GM12878 (cell line): ENCODE results near the gene CDK13. TPM values are rescaled to one million over a fixed set of nuclear protein-coding genes. Genes with fewer than 3 reads are reported as not detected.

ENCODE experiments used
- BCL11A ChIP-seq: IDR thresholded peaks from 2 replicates; pipeline ENCODE4 v1.6.1; 2011; ENCODE audit warnings: low read depth, low read length
- CREM ChIP-seq: IDR thresholded peaks from 2 replicates; pipeline ENCODE4 v1.6.1; 2014; ENCODE audit warnings: antibody characterized with exemption, low read depth
- FOXK2 ChIP-seq: fragments of 450-650 bp; IDR thresholded peaks from 2 replicates; pipeline ENCODE4 v1.6.1; 2017; ENCODE audit warnings: mild to moderate bottlenecking, moderate library complexity
- IKZF2 ChIP-seq, 2 experiments: fragments of 450-650 bp; IDR thresholded peaks; 2 replicates each; pipeline ENCODE4 v1.6.1; 2017; ENCODE audit warnings: mild to moderate bottlenecking in 2 of 2, moderate library complexity in 2 of 2
- MEF2A ChIP-seq: IDR thresholded peaks from 2 replicates; pipeline ENCODE4 v1.6.1; 2011; ENCODE audit warnings: low read depth, mild to moderate bottlenecking, low read length, moderate library complexity; ENCODE audit not compliant: insufficient read depth
- NBN ChIP-seq: fragments of 450-650 bp; IDR thresholded peaks from 2 replicates; pipeline ENCODE4 v1.6.1; 2016
- PAX5 ChIP-seq: IDR thresholded peaks from 2 replicates; pipeline ENCODE4 v1.6.1; 2011; ENCODE audit warnings: low read depth, low read length, borderline replicate concordance
- PAX8 ChIP-seq: fragments of 450-650 bp; IDR thresholded peaks from 2 replicates; pipeline ENCODE4 v1.6.1; 2017; ENCODE audit warnings: mild to moderate bottlenecking, moderate library complexity
- TBL1XR1 ChIP-seq: IDR thresholded peaks from 2 replicates; pipeline ENCODE4 v1.6.1; 2012; ENCODE audit warnings: low read depth, low read length, improper control_type of control experiment
- ZNF274 ChIP-seq: IDR thresholded peaks from one replicate; pipeline ENCODE4 v1.8.0; 2011; ENCODE audit not compliant: insufficient read length, insufficient read depth
- polyA plus RNA-seq, 11 experiments: library from polyadenylated mRNA; depleted of rRNA in 4 of 11; unstranded in 6 of 11; stranded (reverse) in 5 of 11; fragments of >200 nt; fragmentation: Nextera tagmentation in 4 of 11; fragmentation: Illumina TruSeq in 1 of 11; extraction: Ambion mirVana in 4 of 11; extraction: Trizol in 1 of 11; gene quantifications; 1 replicate in 1 of 11; 2 replicates in 10 of 11; pipeline versions ENCODE4 v1.2.1 to v1.2.3, GENCODE V29; 2011 to 2016; ENCODE audit warnings: inconsistent platforms in 2 of 11, missing spikeins in 2 of 11, low read depth in 1 of 11
- total RNA-seq, 4 experiments: library from RNA; depleted of rRNA in 3 of 4; stranded (reverse); fragments of >200 nt in 3 of 4; fragmentation: Illumina TruSeq in 1 of 4; extraction: Trizol in 1 of 4; gene quantifications; 2 replicates each; pipeline versions ENCODE4 v1.2.1 to v1.2.3, GENCODE V29; 2013 to 2021
- TF ChIP-seq, protein P1 (sequence below): IDR thresholded peaks from 2 replicates; pipeline ENCODE4 v1.6.1; 2012; ENCODE audit warnings: low read depth, low read length, improper control_type of control experiment
- TF ChIP-seq, protein P2 (sequence below): IDR thresholded peaks from 2 replicates; pipeline ENCODE4 v1.6.1; 2012; ENCODE audit warnings: low read length, inconsistent platforms
- TF ChIP-seq, protein P3 (sequence below): fragments of 450-650 bp; conservative IDR thresholded peaks from 2 replicates; pipeline ENCODE4 v1.6.1; 2017; ENCODE audit warnings: mild to moderate bottlenecking, moderate library complexity
- TF ChIP-seq, protein P4 (sequence below): IDR thresholded peaks from 2 replicates; pipeline ENCODE4 v1.6.1; 2011; ENCODE audit warnings: mild to moderate bottlenecking, low read depth, low read length, moderate library complexity; ENCODE audit not compliant: insufficient replicate concordance
- TF ChIP-seq, protein P5 (sequence below): fragments of 450-650 bp; IDR thresholded peaks from 2 replicates; pipeline ENCODE4 v1.6.1; 2018; ENCODE audit warnings: borderline replicate concordance, mild to moderate bottlenecking; ENCODE audit not compliant: partially characterized antibody
- TF ChIP-seq, protein P6 (sequence below): fragments of 450-650 bp; IDR thresholded peaks from 2 replicates; pipeline ENCODE4 v1.6.1; 2018; ENCODE audit warnings: mild to moderate bottlenecking, low read depth, moderate library complexity; ENCODE audit not compliant: partially characterized antibody

The CDK13 gene
- total and polyA plus RNA-seq, 10 of the 15 experiments (the other 5 are each of a cell fraction or from before 2014, with no cell fraction given): 10.8 to 44.4 (median 28.0) TPM

DNA sequence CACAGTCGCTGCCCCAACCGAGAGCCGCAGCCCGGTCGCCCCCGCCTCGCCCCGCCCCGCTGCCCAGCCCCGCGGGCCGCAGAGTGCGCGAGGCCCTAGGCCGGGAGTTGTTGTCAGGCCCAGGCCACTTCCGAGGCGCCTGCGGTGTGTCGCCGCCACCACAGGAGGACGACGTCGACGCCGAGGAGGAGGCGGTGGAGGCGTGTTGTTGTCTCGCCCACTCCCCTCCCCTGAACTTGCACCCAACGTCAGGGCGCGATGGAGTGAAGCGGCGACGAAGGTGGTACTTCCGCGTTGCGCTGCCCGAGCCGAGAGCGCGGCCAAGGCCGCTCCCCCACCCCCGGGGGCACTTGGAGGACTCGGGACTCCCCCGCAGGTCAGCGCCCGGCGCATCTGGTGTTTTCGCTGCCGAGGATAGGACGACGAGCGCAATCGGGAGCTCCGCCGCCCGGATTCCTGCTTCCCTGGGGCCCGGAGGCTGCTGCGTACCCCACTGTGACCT, at the start of gene CDK13 (continued):
- TF ChIP-seq, protein P1, sequence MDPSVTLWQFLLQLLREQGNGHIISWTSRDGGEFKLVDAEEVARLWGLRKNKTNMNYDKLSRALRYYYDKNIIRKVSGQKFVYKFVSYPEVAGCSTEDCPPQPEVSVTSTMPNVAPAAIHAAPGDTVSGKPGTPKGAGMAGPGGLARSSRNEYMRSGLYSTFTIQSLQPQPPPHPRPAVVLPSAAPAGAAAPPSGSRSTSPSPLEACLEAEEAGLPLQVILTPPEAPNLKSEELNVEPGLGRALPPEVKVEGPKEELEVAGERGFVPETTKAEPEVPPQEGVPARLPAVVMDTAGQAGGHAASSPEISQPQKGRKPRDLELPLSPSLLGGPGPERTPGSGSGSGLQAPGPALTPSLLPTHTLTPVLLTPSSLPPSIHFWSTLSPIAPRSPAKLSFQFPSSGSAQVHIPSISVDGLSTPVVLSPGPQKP: no peak
- TF ChIP-seq MEF2A (peak; percentile 62), PAX8 (no peak), ZNF274 (no peak), FOXK2 (no peak), TBL1XR1 (peak; percentile 76), PAX5 (peak; percentile 89), NBN (peak; percentile 45), BCL11A (peak; percentile 45), CREM (peak; percentile 73), IKZF2 (IDR thresholded peaks at IDR 0.05) (peak in 1 of 2 experiments; percentile 74; a peak in 2 of 4 replicates)
- TF ChIP-seq, protein P2, sequence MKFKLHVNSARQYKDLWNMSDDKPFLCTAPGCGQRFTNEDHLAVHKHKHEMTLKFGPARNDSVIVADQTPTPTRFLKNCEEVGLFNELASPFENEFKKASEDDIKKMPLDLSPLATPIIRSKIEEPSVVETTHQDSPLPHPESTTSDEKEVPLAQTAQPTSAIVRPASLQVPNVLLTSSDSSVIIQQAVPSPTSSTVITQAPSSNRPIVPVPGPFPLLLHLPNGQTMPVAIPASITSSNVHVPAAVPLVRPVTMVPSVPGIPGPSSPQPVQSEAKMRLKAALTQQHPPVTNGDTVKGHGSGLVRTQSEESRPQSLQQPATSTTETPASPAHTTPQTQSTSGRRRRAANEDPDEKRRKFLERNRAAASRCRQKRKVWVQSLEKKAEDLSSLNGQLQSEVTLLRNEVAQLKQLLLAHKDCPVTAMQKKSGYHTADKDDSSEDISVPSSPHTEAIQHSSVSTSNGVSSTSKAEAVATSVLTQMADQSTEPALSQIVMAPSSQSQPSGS: no peak
- TF ChIP-seq, protein P3, sequence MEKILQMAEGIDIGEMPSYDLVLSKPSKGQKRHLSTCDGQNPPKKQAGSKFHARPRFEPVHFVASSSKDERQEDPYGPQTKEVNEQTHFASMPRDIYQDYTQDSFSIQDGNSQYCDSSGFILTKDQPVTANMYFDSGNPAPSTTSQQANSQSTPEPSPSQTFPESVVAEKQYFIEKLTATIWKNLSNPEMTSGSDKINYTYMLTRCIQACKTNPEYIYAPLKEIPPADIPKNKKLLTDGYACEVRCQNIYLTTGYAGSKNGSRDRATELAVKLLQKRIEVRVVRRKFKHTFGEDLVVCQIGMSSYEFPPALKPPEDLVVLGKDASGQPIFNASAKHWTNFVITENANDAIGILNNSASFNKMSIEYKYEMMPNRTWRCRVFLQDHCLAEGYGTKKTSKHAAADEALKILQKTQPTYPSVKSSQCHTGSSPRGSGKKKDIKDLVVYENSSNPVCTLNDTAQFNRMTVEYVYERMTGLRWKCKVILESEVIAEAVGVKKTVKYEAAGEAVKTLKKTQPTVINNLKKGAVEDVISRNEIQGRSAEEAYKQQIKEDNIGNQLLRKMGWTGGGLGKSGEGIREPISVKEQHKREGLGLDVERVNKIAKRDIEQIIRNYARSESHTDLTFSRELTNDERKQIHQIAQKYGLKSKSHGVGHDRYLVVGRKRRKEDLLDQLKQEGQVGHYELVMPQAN: peak; percentile 61
- TF ChIP-seq, protein P4, sequence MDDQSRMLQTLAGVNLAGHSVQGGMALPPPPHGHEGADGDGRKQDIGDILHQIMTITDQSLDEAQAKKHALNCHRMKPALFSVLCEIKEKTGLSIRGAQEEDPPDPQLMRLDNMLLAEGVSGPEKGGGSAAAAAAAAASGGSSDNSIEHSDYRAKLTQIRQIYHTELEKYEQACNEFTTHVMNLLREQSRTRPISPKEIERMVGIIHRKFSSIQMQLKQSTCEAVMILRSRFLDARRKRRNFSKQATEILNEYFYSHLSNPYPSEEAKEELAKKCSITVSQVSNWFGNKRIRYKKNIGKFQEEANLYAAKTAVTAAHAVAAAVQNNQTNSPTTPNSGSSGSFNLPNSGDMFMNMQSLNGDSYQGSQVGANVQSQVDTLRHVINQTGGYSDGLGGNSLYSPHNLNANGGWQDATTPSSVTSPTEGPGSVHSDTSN: no peak
- TF ChIP-seq, protein P5, sequence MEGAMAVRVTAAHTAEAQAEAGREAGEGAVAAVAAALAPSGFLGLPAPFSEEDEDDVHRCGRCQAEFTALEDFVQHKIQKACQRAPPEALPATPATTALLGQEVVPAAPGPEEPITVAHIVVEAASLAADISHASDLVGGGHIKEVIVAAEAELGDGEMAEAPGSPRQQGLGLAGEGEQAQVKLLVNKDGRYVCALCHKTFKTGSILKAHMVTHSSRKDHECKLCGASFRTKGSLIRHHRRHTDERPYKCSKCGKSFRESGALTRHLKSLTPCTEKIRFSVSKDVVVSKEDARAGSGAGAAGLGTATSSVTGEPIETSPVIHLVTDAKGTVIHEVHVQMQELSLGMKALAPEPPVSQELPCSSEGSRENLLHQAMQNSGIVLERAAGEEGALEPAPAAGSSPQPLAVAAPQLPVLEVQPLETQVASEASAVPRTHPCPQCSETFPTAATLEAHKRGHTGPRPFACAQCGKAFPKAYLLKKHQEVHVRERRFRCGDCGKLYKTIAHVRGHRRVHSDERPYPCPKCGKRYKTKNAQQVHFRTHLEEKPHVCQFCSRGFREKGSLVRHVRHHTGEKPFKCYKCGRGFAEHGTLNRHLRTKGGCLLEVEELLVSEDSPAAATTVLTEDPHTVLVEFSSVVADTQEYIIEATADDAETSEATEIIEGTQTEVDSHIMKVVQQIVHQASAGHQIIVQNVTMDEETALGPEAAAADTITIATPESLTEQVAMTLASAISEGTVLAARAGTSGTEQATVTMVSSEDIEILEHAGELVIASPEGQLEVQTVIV: peak; percentile 80
- TF ChIP-seq, protein P6, sequence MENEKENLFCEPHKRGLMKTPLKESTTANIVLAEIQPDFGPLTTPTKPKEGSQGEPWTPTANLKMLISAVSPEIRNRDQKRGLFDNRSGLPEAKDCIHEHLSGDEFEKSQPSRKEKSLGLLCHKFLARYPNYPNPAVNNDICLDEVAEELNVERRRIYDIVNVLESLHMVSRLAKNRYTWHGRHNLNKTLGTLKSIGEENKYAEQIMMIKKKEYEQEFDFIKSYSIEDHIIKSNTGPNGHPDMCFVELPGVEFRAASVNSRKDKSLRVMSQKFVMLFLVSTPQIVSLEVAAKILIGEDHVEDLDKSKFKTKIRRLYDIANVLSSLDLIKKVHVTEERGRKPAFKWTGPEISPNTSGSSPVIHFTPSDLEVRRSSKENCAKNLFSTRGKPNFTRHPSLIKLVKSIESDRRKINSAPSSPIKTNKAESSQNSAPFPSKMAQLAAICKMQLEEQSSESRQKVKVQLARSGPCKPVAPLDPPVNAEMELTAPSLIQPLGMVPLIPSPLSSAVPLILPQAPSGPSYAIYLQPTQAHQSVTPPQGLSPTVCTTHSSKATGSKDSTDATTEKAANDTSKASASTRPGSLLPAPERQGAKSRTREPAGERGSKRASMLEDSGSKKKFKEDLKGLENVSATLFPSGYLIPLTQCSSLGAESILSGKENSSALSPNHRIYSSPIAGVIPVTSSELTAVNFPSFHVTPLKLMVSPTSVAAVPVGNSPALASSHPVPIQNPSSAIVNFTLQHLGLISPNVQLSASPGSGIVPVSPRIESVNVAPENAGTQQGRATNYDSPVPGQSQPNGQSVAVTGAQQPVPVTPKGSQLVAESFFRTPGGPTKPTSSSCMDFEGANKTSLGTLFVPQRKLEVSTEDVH: no peak
